Inflammatory macrophage (primary cell): Measurements from ENCODE around the gene CCDC137.

ENCODE experiments used
- DNase-seq, 2 donors: peaks; one replicate each; pipeline ENCODE4 v3.0.0-alpha.2; 2020 to 2022

CCDC137 gene

GRCh38 chr17:81683584-81684441 lies 17.3 kb downstream of the CCDC137 start, which contains the start of the genes ARL16 and HGS:
ARL16 (minus strand) TSS chr17:81683797; CDS start chr17:81683753, 44 bp downstream.
HGS (plus strand) TSS chr17:81684011; CDS start chr17:81684067, 56 bp downstream.
- peak; percentile 100 for DNase-seq

DNA sequence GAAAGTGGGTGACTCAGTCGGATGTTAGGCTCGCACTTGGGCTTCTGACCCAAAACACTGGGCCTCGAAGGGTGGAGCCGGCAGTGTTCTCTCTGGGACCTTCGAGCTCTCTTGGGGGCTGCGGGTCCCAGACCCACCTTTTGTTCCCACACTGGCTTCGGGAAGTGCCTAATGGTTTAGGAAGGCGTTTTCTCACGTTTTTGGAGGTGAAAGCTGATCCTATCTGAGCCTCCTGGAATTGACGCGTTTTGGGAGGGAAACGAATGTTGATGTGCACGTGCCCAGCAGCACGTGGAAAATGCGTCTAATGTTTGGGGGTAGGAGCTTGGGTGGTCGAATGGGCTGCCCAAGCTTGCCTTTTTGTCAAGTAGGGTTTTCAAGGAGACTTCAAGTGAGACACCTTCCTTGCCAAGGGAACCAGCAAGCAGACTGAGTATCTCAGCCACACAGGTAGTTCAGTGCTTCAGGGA lies 17.9 kb downstream of the CCDC137 start:
- peak in 1 of 2 donors; percentile 52 for DNase-seq

DNA sequence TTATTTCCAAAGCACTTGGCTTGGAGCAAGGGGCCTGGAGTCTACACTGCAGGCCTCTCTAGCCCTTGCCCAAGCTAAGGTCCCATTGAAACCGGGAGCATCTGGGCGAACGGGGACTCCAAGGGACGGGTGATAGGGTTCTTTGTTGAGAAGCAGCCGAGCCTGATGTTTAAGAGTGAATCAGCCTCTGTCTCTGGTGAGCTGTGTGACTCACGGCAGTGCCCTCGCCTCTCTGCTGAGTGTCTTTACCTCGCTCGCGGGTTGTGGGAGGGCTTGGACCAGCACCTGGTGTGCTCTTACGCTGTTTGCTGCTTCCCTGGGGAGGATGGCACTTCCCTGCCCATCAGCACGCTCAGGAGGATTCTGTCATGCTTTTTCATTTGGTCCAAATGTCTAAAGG lies 18.6 kb downstream of the CCDC137 start:
- no peak for DNase-seq

GRCh38 chr17:81686614-81687013 lies 20.1 kb downstream of the CCDC137 start:
- no peak for DNase-seq

DNA sequence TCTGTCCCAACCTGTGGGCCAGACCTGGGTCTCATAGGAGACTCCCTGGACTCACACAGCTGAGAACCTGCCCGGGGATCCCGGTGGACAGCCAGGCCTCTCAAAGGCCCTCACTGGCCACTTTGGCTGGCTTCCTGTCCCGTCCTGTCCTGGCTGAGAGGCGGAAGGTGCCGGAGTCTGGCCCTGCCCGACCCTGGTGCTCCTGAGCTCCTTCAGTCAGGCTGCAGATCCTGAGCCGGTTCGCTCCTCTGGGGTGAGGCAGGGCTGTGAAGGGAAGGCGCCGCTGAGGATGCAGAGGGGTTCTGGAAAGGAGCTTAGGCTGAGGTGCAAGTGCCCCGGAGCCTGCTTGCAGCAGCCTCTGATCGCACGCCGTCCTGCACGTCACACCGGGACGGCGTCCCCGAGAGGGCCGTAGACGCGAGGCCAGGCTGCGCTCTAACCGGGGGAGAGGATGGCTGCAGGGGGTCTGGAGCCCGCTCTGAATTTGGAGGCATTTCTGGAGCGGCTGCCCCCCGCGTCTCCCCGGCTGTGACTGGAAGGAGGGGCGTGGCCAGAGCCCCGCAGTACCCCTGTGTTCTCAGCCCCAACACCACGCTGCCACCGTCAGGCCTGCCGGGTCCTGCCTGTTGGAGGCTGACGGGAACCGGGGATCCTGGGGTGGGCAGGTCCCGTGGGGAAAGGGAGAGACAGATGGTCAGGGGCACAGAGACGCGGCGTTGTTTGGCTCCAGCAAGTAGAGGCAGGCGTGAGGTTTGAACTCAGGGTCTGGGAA lies 21.4 kb downstream of the CCDC137 start:
- no peak for DNase-seq

GRCh38 chr17:81688616-81689015 lies 22.1 kb downstream of the CCDC137 start:
- no peak for DNase-seq

DNA sequence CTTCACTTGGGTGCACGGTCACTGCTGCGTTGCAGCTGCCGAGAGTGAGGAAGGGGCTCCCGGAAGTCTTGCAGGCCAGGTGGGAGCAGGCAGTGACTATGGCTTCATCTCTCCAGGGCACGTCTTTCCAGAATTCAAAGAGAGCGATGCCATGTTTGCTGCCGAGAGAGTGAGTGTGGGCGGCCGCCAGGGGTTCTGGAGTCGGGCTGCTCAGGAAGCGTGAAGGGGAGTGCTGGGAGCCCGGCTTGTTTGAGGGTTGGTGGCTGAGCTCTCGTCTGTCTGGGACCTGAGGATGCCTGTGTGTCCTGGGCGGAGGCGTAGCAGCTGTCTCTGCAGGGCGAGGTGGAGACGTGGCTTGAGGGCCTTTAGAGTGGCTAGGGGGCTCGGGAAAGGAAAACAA lies 23.5 kb downstream of the CCDC137 start:
- DNase-seq, result no peak

- DNase-seq, result no peak
Measured at GRCh38 chr17:81690549-81690948, 24.0 kb downstream of the CCDC137 start.

GRCh38 chr17:81691196-81691595 lies 24.7 kb downstream of the CCDC137 start:
- DNase-seq, result no peak

- no peak for DNase-seq
Measured at GRCh38 chr17:81691608-81692007, 25.1 kb downstream of the CCDC137 start.

DNA sequence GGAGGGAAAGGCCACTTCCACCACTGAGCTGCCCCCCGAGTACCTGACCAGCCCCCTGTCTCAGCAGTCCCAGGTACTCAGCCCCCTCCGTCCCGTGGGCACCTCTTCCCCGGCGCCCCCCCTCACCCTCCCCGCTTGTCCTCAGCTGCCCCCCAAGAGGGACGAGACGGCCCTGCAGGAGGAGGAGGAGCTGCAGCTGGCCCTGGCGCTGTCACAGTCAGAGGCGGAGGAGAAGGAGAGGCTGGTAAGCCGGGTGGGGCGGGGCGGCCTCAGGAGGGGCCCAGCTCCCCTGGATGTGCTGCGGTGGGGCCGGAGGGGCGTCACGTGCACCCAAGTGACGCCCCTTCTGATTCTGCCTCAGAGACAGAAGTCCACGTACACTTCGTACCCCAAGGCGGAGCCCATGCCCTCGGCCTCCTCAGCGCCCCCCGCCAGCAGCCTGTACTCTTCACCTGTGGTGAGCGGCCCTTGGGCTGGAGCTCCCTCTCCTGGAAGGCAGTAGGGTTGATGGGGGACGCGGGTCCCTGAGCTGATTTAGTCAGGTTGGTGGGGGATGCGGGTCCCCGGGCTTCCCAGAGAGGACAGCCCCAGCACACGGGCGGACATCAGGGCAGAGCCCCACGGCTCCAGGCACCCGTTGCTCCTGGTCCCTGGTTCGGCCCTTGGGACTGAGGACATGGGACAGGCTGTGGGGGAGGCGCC lies 27.1 kb downstream of the CCDC137 start:
- DNase-seq, result no peak

GRCh38 chr17:81694810-81695209 lies 28.3 kb downstream of the CCDC137 start:
- DNase-seq, result no peak

- DNase-seq, result no peak
Measured at GRCh38 chr17:81695211-81695610, 28.7 kb downstream of the CCDC137 start.

- no peak for DNase-seq
Measured at GRCh38 chr17:81695801-81696200, 29.3 kb downstream of the CCDC137 start.

DNA sequence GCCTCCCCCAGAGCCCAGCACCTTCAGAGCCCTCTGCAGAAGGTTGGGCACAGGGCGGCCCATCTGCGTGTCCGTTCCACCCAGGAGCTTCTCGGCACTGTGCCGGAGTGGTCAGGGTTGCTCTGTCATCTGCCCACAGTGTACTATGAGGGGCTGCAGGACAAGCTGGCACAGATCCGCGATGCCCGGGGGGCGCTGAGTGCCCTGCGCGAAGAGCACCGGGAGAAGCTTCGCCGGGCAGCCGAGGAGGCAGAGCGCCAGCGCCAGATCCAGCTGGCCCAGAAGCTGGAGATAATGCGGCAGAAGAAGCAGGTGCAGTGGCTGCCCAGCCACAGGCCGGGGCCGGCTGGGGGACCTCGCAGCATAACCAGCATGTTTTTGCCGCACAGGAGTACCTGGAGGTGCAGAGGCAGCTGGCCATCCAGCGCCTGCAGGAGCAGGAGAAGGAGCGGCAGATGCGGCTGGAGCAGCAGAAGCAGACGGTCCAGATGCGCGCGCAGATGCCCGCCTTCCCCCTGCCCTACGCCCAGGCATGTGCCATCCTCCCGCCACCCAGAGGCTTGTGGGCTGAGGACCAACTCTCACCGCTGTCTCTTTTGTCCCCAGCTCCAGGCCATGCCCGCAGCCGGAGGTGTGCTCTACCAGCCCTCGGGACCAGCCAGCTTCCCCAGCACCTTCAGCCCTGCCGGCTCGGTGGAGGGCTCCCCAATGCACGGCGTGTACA lies 29.8 kb downstream of the CCDC137 start:
- no peak for DNase-seq

DNA sequence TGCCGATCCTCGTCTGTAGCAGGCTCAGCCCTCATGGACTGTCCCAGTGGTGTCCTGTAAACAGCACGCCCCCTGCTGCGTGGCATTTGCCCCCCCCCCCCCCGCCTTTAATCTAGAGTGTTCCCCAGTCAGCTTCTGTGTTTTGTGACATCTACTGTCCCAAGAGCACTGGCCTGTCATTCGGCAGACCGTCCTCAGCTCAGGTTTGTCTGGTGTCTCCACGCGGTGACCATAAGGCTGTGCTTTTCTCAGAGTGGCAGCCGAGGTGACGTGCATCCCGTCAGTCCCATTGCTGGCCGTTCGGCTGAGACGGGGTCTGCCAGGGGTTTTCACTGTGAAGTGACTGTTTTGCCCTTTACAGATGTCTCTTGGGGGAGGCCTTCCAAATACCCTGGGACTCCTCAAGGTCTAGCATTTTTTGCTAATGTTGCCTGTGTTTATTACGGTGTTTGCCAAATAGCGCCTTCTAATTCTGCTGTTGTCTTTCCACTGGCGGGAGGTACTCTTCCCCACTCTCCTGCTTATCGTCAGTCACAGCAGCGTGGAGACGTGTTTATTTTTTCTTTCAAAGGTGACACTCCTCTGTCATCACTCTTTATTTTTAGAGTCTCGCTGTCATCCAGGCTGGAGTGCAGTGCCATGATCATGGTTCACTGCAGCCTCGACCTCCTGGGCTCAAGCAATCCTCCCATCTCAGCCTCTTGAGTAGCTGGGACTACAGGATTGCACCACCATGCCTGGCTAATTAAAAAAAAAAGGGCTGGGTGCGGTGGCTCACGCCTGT lies 30.9 kb downstream of the CCDC137 start:
- no peak for DNase-seq

GRCh38 chr17:81700353-81701287 lies 34.1 kb downstream of the CCDC137 start:
- no peak for DNase-seq

GRCh38 chr17:81701288-81702071 lies 34.9 kb downstream of the CCDC137 start:
- DNase-seq, result no peak
